Mesothelial cell of epicardium (in vitro differentiated cells): ENCODE results near the gene CDK13. TPM values are rescaled to one million over a fixed set of nuclear protein-coding genes. Genes with fewer than 3 reads are reported as not detected.

Source experiments
- DNase-seq, 2 experiments: peaks; one replicate each; pipeline ENCODE4 v3.0.0; 2021; ENCODE audit warnings: low spot score in 2 of 2; ENCODE audit not compliant: unreplicated experiment in 2 of 2
- H3K27ac Mint-ChIP-seq: 2 replicates; pipeline ENCODE4 v1.8.0; 2021; ENCODE audit warnings: mixed read lengths
- H3K27me3 Mint-ChIP-seq: 2 replicates; pipeline ENCODE4 v1.8.0; 2021; ENCODE audit warnings: low read depth, mixed read lengths
- H3K36me3 Mint-ChIP-seq: 2 replicates; pipeline ENCODE4 v1.8.0; 2021; ENCODE audit warnings: mixed read lengths
- H3K4me1 Mint-ChIP-seq: 2 replicates; pipeline ENCODE4 v1.8.0; 2021; ENCODE audit warnings: mixed read lengths
- H3K4me3 Mint-ChIP-seq: 2 replicates; pipeline ENCODE4 v1.8.0; 2021; ENCODE audit warnings: mild to moderate bottlenecking, moderate library complexity, mixed read lengths
- H3K9me3 Mint-ChIP-seq: 2 replicates; pipeline ENCODE4 v1.8.0; 2021; ENCODE audit warnings: mixed read lengths
- CTCF ChIP-seq: fragments of 200-600 bp; sonication (generic); IDR thresholded peaks from one replicate; pipeline ENCODE4 v1.5.0; 2021; ENCODE audit warnings: antibody characterized with exemption; ENCODE audit not compliant: unreplicated experiment
- total RNA-seq: library from RNA; stranded (reverse); gene quantifications from 3 replicates; pipeline ENCODE4 v1.2.1, GENCODE V29; 2021

CDK13 gene
- total RNA-seq, 1 donor from 2014 or later: 82.0 TPM

DNA sequence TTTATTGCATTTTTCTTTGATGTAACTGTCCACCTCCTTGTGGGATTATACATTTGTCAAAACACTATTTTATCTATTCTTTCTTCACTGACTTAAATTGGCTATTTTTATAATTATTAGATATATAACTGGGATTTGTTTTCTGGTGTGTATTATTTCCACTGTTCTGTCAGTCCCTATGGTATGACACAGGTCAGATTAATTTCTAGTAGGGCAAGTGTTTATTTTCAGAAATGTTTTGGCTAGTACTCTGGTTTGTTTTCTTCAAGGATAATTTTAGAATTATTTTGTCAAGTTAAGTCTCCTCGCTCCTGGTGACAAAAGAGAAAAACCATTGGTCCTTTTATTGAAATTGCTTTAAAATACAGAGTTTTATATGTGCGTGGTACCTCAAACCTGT, 93.1 kb downstream of the CDK13 start:
- Mint-ChIP-seq H3K27ac (no peak overlapping the region), H3K36me3 (peaks cover 10% of the 10 kb centered on the region), H3K9me3 (no peaks in the 10 kb centered on the region), H3K4me1 (no peaks in the 10 kb centered on the region), H3K27me3 (no peaks in the 10 kb centered on the region), H3K4me3 (no peak overlapping the region)
- no peak for TF ChIP-seq CTCF
- no peak for DNase-seq

DNA sequence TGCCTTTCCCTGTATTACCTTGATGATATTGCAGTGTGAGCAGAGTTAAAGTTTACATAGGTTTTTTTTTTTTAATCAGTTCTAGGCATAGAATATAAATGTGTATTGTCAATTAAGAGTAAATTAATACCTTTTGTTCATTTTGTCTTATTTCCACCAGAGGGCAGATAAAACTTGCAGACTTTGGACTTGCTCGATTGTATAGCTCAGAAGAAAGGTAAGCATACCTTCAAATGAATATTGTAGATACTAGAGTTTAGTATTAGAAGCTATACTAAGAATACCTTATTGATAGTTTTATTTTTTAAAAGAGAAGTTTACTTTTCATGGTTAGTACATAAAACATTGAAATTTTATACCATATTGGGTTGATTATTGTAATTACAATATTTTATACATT, 97.6 kb downstream of the CDK13 start:
- H3K27ac Mint-ChIP-seq: no peak overlapping the region
- no peak for DNase-seq
- H3K27me3 Mint-ChIP-seq: no peaks in the 10 kb centered on the region
- H3K4me1 Mint-ChIP-seq: no peaks in the 10 kb centered on the region
- H3K4me3 Mint-ChIP-seq: no peak overlapping the region
- H3K9me3 Mint-ChIP-seq: no peaks in the 10 kb centered on the region
- H3K36me3 Mint-ChIP-seq: peaks cover 10% of the 10 kb centered on the region
- peak; percentile 52 for TF ChIP-seq CTCF

- DNase-seq: no peak
- Mint-ChIP-seq H3K4me1 (peaks cover 9% of the 10 kb centered on the region), H3K27ac (no peak overlapping the region)
Observed at GRCh38 chr7:40057292-40057691, 107.2 kb downstream of the CDK13 start.

GRCh38 chr7:40058026-40058425, 108.0 kb downstream of the CDK13 start:
- Mint-ChIP-seq H3K9me3 (no peaks in the 10 kb centered on the region), H3K27ac (peak overlapping the region; percentile 20), H3K4me3 (no peak overlapping the region), H3K27me3 (no peaks in the 10 kb centered on the region), H3K36me3 (peaks cover 14% of the 10 kb centered on the region), H3K4me1 (peaks cover 9% of the 10 kb centered on the region)
- TF ChIP-seq CTCF: no peak
- no peak for DNase-seq

More at GRCh38 chr7:40057292-40057691, 107.2 kb downstream of the CDK13 start:
- Mint-ChIP-seq H3K27me3 (no peaks in the 10 kb centered on the region), H3K36me3 (peaks cover 8% of the 10 kb centered on the region), H3K9me3 (no peaks in the 10 kb centered on the region), H3K4me3 (no peak overlapping the region)
- no peak for TF ChIP-seq CTCF

GRCh38 chr7:40058636-40059035, 108.6 kb downstream of the CDK13 start:
- Mint-ChIP-seq H3K4me3 (no peak overlapping the region), H3K36me3 (peaks cover 16% of the 10 kb centered on the region), H3K9me3 (no peaks in the 10 kb centered on the region), H3K27ac (peak overlapping the region; percentile 37), H3K4me1 (peaks cover 9% of the 10 kb centered on the region), H3K27me3 (no peaks in the 10 kb centered on the region)
- no peak for TF ChIP-seq CTCF
- DNase-seq: no peak

GRCh38 chr7:40059057-40059456, 109.0 kb downstream of the CDK13 start:
- H3K36me3 Mint-ChIP-seq: peaks cover 16% of the 10 kb centered on the region
- peaks cover 9% of the 10 kb centered on the region for H3K4me1 Mint-ChIP-seq
- TF ChIP-seq CTCF: no peak
- H3K27me3 Mint-ChIP-seq: no peaks in the 10 kb centered on the region
- H3K27ac Mint-ChIP-seq: peak overlapping the region; percentile 30
- no peak overlapping the region for H3K4me3 Mint-ChIP-seq
- no peaks in the 10 kb centered on the region for H3K9me3 Mint-ChIP-seq
- no peak for DNase-seq
